NAMALWA (cell line): ENCODE results near the gene RAB15.
A peak's percentile ranks its signal among the peaks of the same experiment; 100 is the strongest.

Source experiments
- DNase-seq: peaks from one replicate; pipeline ENCODE4 v3.0.0-alpha.2; 2015; ENCODE audit warnings: low spot score

The RAB15 gene

DNA sequence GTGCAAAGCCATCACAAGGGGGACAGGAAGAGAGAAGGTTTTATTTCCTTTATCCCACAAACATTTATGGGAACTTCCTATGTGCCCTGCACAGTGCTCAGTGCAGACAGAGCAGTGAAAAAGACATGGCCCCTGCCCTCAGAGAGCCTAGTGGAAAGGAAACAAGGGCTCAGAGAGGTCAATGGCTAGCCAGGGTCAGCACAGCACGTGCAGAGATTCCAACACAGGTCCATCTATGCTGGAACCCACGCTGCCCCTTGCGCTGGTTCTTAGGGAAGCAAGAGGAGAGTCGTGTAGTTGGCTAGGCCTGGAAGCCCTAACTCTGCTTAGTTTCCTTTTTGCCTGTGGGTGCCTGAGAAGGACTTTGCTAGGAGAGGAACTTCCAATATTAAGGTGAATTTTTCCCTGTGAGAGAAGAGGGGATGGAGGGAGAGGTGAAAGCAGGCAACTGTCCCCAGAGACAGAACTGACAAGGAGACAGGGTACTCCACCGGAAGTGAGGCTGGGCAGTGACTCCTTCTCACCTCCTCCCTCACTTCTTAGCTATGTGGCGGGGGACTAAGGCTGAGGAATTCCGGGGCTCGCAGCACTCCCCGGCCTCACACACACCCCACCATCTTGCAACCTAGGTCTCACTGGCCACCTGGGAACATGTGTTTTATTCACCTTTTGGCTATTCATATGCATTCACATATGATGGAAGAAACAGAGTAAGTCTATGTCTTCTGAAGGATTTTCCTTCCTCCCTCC, 17.5 kb downstream of the RAB15 start:
- no peak for DNase-seq

DNA sequence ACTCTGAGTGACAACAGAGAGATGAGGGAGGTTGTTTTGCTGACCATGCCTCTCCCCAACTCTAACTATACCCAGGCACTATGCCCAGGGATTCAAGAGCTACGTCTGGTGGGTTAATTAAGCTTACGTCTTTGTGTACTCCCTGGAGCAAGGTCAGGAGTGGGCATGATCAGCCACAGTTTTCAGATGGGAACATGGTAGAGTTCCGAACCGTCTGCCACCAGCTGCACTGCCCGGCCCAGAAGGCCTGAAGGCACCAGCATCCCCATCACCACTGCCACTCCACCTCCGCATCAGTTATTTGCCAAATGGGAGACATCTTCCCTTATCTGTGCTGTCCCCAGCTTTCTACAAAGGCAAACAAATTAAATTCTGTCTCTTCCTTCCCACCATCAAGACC, 18.5 kb downstream of the RAB15 start:
- DNase-seq, result no peak

DNA sequence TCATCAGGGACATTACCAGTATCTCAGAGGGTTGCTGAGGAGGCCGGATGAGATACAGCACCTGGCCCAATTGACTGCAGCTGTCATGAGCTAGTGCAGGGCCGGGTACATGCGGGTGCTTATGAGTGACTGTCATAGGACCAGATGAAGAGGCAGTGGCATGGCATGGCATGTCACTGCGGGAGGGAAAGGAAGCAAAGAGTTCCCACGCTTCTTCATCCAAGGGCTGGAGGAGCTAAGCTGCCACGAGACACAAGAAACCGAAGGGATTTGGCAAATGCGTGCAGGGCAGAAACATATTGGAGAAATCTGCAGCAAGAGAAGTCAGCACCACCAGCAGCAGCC, 18.9 kb downstream of the RAB15 start:
- no peak for DNase-seq

DNA sequence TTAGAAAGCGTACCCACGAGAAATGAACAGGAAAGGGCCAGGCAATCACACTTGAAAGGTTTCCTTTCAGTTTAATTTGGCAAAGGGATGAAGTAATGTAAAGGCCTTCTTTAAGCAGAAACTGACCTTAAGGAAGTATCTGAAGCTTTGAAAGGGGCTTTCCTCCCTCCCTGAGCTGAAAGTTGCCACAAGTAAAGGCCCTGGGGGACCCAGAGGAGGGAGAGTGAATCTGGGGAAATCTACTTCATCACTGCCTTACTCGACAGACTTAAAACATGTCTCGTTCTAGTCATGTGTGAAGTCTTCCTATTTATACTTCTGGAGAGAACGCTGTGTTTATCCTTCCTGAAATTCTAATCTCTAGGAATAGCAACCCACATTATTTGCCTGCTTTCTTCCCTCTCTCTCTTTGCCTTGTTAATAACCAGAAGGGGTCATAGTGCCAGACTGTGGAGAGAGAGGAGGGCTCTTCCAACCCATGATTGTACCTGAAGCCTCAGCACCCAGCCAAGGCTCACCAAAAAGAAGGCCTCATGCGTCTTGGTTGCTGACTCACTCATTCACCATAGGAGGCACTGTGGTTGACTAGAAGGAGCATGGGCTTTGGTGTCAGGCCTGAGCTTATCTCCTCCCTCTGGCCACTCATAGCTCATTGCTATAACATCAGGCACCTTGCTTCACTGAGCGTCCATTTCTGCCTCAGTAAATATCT, 19.4 kb downstream of the RAB15 start:
- peak; percentile 13 for DNase-seq

DNA sequence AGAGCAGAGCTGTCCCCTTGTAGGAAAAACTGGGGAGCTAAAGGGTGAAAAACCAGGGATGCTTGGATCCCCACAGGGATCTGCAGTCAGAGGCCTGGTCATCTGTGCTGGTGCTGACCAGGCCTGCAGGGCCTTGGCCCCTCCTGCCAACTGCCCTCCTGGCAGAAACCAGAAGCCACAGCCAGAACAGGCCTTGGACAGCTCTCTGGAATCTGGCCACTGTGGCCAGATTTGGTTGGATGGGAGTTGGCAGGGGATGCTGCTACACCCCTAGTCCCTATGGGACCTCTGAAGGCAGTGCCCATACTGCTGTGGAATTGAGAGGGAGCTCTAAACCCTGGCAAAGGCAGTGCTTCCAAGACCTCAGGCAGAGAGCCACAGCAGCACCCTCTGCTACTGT, 20.4 kb downstream of the RAB15 start:
- no peak for DNase-seq

DNA sequence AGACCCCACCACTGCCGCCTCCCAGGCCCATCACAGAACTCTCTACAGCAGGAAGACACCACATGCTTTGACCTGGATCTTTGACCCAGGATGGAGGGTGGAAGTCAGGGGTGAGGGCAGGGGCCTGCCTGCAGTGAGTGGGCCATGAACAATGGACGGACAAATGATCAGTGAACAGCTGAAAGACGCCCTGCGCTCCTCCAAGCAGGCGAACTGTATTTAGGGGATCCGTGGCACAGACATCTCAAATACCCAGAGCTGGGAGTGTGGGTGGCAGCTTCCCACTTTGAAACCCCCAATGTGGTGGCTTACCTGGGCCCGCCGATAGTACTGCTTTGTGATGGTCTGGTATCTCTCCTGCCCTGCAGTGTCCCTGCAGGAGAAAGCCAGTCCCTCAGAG, 20.8 kb downstream of the RAB15 start:
- no peak for DNase-seq

DNA sequence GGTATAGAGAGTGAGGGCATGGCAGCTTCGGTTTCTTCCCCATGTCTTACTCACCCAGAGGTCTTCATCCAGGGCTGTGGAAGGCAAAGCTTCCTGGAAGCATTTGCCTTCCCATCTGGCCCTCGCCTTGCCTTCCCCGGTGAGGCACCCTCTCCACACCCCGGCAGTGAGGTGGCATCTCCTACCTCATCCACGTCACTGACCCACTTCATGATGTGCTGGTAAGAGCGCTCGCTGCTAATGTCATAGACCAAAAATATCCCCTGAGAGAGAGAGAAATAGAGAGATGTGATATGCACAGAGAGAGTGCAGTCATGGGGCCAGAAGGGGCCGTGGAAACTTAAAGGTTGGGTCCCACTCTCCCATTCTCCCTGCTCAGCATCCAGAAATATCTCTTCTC, 21.2 kb downstream of the RAB15 start:
- no peak for DNase-seq

DNA sequence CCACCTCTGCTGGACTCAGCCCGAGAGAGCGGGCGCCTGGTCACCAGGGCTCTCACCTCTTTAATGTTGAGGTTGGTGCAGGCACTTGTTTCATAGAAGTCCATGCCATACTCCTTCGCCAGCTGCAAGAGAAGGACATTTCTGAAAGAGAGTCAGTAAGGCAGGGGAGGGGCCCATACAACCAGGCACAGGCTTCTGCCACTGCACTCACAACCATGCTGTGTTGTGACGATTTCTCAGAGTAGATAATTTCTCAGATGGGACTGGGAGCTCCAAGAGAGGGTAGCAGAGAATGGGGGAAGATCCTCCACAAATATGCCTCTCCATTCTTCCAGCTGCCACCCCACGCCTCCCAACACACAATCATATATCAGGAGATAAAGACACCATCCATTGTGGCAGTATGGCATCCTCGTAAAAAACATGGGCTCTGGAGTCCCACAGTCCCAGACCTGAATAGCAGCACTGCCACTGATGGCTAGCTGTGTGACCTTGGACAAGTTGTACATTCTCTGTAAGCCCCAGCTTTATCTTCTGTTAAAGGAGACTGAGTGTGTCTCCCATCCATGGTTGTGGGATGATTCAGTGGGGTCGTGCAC, 23.4 kb downstream of the RAB15 start:
- no peak for DNase-seq

DNA sequence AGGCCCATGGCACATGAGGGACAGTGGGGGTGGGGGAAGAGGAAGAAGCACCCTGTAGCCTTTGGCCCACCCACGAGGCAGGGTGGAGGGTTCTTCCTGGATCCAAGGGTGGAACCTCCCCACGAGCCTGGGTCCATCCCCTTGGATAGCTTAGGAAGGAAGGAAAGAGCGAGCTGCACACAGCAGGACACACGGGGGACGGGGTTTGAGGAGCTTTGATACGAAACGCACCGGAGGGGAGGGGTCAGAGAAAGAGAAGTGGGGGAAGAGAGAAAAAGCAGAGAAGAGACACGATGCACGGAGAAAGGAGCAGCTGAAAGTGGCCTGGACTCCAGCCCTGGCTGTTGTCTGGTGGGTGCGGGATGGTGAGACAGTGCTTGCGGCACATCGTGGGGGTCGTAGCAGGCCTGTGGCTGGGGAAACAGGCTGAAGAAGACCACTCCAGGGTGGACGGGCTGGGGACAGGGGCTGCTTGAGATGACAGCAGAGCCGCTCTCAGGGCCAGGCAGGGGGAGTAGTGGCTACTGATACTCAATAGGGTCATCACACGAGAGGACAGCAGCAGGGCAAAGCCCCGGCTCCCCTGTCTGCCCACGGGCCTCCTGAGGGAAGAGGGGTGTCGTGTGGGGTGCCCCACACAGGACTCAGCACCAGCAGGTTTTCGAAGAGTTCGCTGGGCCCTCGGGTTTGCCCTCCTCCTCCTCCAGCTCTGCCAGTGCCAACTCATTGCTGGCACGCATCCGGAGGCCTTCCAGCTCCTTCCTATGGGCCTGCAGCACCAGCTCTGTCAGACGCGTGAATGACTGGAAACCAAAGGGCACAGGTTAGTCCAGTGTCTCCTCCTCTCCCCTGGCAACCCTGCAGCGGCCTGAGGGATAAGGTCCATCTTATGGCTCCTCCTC, 24.2 kb downstream of the RAB15 start:
- DNase-seq, result no peak

DNA sequence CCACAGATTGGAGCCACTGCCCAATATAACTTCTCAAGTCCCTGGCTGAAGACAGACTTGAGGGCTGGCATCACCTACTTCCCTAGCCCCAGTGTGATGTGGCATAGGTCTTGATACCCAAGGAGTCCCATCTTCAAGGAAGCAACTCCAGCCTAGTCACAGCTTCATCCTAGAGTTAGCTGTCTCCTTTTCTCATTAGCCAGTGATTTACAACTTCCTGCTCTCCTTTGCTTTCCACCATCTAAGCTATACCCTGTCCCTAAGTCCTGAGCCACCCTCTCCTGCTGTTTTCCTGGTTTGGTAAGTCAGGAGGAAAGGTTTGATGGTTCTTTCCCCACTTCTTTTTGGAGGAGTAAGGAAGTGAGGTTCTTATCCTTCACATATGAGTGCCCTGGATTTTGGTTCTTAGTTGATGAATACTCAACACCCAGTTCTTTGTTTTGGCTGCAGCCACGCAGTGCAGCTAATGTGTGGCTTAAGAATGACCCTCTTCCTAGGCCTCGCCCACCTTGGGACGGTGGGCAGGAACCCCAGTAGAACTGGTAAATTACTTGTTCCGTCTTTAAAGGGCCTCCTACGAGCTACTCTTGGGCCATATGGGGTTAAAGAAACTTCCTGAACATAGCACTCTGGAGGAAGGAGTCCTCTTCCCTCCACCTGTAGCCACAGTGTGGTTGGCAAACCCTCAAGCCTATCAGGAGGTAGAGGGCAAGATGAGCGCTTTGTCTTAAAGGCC, 25.7 kb downstream of the RAB15 start:
- no peak for DNase-seq

DNA sequence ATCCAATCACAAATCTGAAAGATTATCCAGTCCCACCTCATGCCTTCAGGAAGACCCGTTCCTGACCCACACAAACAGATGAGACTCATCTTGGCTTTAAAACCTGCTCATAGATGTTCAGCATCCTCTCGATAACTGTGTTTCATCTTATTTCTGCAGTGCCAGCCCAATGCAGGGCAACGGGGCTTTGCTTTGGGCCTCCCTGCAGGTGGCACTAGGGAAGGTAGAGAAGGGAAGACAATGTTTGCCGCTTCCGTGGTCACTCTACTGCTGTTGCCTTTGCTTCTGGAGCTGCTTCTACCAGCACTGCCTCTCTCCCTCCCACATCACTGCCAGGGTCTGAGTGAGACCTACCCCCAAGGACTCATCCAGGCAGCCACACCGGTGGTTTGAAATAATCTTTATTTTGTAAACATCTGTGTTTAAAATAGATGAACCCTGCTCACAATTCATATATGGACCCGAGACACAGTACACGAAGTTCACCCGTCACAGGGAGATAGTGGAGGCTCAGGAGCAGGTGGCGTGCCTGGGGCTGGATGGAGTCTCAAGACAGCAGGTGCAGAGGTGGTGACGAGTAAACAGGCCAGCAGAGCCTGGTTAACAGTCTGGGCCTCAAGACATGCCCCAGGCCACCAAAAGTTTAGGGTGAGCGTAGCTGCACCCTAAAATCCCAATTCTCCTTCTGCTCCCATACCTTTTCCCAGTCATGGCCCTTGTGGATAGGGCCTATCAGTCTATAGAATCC, 26.5 kb downstream of the RAB15 start:
- DNase-seq, result no peak

DNA sequence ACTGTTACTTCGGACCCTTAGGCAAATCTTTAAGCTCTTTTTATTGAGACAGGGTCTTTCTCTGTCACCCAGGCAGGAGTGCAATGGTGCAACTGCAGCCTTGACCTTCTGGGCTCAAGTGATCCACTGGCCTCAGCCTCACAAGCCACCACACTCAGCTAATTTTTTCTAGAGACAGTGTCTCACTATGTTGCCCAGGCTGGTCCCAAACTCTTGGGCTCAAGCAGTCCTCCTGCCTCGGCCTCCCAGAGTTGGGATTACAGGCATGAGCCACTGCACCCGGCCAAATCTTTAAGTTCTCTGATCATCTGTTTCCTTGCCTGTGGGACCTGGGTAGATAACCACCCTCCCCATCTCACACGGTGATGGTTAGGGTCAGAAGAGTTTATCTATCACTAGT, 27.3 kb downstream of the RAB15 start:
- no peak for DNase-seq

DNA sequence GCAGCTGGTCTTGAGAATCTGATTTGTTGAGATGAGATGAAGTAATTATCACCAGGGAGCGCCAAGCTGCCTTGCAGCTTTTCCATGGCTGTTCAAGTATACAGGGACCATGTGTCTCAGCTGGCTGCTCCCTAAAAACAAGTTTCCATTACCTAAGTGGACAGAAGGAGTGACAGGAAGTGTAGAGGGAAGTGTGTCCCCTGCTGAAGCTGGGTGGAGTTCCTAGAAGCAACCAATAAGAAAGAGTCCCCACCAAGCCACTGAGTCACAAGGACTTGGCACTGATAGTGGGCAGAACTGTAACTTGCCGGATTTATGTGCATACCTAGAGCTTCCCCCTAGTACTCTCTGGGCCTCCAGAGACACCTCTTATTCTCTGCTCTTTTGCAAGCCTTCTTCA, 28.1 kb downstream of the RAB15 start:
- DNase-seq, result no peak

DNA sequence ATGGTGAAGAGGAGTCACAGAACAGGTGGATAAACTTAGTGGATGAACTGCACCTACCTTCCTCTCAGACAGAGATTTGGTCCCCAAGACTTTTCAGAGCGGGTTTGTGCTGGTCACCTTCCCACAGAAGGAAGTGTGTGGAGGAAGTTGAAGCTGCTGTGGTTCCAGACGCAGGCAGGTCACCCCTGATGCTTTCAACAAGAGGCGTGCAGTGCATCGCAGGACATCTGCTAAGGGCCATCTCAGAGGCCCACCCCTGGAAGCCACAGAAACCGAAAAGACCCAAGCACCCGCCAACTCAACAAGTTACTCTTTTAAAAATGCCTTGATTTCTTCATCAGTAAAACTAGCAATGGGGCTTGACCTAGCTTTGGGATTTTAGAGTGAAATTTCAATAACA, 28.6 kb downstream of the RAB15 start:
- DNase-seq, result no peak

DNA sequence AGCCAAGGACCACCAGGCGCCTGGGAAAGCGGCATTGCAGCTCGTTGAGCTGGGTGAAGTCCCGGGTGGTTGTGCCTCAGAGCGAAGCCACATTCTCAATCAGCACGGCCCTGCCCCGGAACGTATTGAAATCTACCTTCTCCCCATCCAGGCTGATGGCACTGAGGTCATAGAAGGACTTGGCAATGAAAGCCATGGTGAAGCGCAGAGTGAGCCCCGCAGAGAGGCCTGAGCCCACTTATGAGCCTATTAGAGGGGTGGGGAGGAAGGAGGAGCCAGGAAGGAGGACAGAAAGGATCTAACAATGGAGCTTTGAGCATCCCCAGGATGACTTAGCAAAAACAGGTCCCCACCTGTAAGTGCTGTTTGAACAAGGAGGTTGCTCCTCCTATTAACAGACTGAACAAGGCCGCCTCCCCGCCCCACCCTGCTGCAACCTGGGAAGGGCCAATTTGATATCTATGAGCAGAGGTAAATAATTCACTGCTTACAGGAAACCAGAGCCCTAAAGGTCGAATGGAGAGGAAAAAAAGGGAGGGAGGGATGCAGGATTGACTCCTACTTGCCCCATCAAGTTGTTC, 29.5 kb downstream of the RAB15 start, which contains the start of gene GPX2:
Gene GPX2, minus strand, starts transcription at position 215 of the 581 bp plus-strand sequence. Its CDS starts 19 bp downstream, at position 196.
- DNase-seq, result no peak

DNA sequence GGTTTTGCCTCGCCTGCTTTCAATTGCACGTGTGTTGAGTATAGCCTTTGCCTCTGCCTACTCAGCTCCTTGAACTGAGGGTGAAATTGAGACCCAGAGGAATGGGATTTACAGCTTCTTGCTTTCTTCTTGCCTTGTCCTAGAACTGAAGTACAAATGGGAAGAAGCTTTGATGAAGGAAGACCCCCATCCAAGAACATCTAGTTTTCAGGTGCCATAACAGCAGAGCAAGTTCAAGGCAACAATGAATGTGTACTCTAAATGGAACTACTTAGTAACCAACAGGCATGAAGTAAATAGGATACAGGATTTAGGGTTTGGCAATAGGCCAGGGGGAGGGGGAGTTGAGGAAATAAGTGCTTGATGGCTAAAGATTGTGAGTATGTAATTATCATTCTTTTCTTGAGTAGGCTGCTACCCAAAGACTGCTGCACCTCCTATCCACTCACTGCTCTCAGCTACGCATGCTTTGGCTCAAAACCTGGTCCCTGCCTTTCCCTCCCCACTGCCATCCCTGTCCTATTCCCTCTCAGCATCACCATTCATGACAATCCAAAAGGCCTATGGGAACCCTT, 31.7 kb downstream of the RAB15 start:
- no peak for DNase-seq

DNA sequence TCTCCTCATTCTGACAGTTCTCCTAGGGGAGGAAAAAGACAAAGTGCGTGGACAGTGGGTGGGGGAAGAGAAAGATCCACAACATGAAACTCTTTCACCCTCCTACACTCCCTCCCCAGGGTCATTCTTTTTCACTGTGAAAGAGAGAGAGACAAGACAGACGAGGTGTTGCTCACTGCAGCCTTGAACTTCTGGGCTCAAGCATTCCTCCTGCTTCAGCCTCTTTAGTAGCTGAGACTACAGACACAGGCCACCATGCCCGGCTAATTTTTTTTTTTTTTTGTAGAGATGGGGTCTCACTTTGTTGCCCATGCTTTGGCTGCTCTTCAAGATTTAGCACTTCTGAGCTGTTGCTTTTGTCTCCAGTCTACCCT, 32.3 kb downstream of the RAB15 start:
- DNase-seq, result no peak

DNA sequence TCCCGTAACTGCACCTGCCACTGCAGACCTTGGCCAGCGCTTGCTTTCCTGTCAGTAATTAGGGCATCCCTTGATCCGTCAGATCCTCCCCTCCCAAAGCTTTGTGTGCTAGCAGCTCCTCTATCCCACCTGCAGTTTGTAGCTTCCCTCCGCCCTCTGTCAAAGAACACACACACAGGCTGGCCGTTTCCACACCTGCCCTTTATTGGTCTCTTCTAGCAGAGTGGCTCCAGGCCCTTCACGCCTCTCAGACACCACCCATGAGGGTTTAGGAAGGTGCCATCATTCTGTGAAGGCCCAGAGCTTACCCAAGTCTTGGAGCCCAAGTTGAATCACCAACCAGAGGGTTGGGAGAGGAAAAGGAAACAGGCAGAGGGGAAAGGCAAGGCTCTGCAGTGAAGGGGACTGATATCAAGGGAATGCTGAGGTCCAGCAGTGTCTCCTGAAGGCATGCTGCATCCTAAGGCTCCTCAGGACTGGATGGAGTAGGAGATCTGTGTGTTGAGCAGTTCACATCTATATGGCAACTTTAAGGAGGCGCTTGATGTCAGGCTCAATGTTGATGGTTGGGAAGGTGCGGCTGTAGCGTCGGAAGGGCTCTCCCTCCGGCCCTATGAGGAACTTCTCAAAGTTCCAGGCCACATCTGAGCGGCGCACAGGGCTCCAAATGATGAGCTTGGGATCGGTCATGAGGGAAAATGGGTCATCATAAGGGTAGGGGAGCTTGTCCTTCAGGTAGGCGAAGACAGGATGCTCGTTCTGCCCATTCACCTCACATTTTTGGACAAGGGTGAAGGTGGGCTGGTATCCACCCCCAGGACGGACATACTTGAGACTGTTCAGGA, 32.9 kb downstream of the RAB15 start:
- no peak for DNase-seq

DNA sequence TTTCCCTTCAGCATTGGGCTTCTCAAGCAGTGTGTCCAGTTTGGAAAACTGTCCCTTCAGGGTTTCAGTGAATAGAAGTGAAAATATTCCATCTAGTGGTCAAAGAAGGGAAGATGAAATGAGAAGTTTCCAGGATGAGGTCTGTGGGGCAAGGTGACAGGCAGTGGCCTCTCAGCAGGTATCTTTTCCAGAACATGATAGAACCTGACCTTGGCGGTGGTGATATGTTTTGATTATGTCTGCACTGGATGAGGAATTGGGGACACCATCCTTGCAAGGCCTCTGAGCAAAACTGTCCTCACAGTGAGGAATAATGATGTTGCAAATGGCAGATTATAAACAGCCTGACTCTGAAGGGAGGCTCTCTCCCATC, 34.3 kb downstream of the RAB15 start:
- no peak for DNase-seq
